ENCODE measurements around the gene ROR2. TPM values are rescaled to one million over a fixed set of nuclear protein-coding genes. Genes with fewer than 3 reads are reported as not detected.

Gene ROR2
- total and polyA plus RNA-seq, 7 donors, result 0.46 to 81.7 (median 51.4) TPM

- peak overlapping the region in 1 of 4 donors; percentile 8 for H3K27ac ChIP-seq
- TF ChIP-seq POLR2A (IDR thresholded peaks at IDR 0.05) (no peak), EP300 (IDR thresholded peaks at IDR 0.05) (no peak), POLR2AphosphoS5 (IDR thresholded peaks at IDR 0.05) (no peak)
- TF ChIP-seq, protein P1, sequence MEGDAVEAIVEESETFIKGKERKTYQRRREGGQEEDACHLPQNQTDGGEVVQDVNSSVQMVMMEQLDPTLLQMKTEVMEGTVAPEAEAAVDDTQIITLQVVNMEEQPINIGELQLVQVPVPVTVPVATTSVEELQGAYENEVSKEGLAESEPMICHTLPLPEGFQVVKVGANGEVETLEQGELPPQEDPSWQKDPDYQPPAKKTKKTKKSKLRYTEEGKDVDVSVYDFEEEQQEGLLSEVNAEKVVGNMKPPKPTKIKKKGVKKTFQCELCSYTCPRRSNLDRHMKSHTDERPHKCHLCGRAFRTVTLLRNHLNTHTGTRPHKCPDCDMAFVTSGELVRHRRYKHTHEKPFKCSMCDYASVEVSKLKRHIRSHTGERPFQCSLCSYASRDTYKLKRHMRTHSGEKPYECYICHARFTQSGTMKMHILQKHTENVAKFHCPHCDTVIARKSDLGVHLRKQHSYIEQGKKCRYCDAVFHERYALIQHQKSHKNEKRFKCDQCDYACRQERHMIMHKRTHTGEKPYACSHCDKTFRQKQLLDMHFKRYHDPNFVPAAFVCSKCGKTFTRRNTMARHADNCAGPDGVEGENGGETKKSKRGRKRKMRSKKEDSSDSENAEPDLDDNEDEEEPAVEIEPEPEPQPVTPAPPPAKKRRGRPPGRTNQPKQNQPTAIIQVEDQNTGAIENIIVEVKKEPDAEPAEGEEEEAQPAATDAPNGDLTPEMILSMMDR (IDR thresholded peaks at IDR 0.05), result no peak
- intact Hi-C loops (cut with DNase I), result no loop called here
- H3K27me3 ChIP-seq, result no peaks in the 10 kb centered on the region
- H3K4me3 ChIP-seq, result no peak overlapping the region
- WGBS, 2 donors, result 68 to 69% methylated on average over 1 of the region's 1 CpG
- H3K36me3 ChIP-seq, result no peaks in the 10 kb centered on the region
- DNase-seq, result no peak
- H3K4me1 ChIP-seq, result peaks cover 0 to 56% (median 52%) of the 10 kb centered on the region in 4 donors
- H3K9me3 ChIP-seq, result no peaks in the 10 kb centered on the region
Measured at GRCh38 chr9:91923145-91923544, 26.9 kb downstream of the ROR2 start.

GRCh38 chr9:91921371-91921770, 28.7 kb downstream of the ROR2 start:
- intact Hi-C loops (cut with DNase I), result no loop called here
- H3K4me1 ChIP-seq, result peaks cover 0 to 73% (median 59%) of the 10 kb centered on the region in 4 donors
- WGBS, 2 donors, result 68 to 84% methylated on average over 9 of the region's 9 CpGs
- no peaks in the 10 kb centered on the region for H3K9me3 ChIP-seq
- H3K27ac ChIP-seq, result peak overlapping the region in 1 of 4 donors; percentile 2
- no peak overlapping the region for H3K4me3 ChIP-seq
- DNase-seq, result peak; percentile 50
- no peaks in the 10 kb centered on the region for H3K36me3 ChIP-seq
- no peaks in the 10 kb centered on the region for H3K27me3 ChIP-seq
- TF ChIP-seq EP300 (IDR thresholded peaks at IDR 0.05), result no peak
- TF ChIP-seq POLR2AphosphoS5 (IDR thresholded peaks at IDR 0.05), result no peak
- TF ChIP-seq, protein P1 (IDR thresholded peaks at IDR 0.05), result no peak
- TF ChIP-seq POLR2A (IDR thresholded peaks at IDR 0.05), result no peak

DNA sequence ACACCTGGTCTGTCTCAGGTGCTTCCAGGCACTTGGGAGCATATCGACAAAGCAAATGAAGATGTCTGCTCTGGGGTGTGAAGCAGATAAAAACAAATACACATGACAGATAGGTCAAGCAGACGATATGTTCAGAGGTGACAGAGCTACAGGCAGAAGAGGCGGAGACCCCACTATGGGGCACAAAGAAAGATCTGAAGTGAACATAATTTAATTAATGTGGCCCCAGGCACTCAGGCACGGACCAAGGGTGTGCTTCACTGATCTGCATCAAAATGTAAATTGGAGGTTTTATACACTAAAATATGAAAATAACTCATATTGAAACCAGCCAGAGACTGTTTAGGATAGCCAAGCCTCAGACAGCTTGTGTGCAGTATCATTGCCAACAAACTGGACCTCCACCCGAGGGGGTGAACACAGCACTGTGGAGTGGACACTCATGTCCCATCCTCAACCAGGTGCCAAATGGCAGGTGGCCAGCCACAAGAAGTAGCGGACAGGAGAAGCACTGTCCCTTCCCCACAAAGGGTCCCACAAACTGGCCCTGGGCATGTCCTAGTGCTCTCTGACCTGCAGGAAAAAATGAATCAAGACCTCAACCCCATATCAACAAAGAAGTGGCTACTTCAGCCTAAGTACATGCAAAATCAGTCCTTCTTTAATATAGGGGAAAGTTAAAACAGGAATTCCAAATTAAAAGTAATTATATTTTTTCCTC, 29.2 kb downstream of the ROR2 start:
- peak overlapping the region in 1 of 4 donors; percentile 2 for H3K27ac ChIP-seq
- peaks cover 0 to 79% (median 60%) of the 10 kb centered on the region in 4 donors for H3K4me1 ChIP-seq
- WGBS, 2 donors, result 72 to 80% methylated on average over 6 of the region's 6 CpGs
- TF ChIP-seq EP300 (IDR thresholded peaks at IDR 0.05) (no peak), POLR2A (IDR thresholded peaks at IDR 0.05) (no peak), POLR2AphosphoS5 (IDR thresholded peaks at IDR 0.05) (no peak)
- TF ChIP-seq, protein P1 (IDR thresholded peaks at IDR 0.05), result no peak
- H3K9me3 ChIP-seq, result no peaks in the 10 kb centered on the region
- DNase-seq, result peak; percentile 64
- no peak overlapping the region for H3K4me3 ChIP-seq
- intact Hi-C loops (cut with DNase I), result no loop called here
- H3K27me3 ChIP-seq, result no peaks in the 10 kb centered on the region
- no peaks in the 10 kb centered on the region for H3K36me3 ChIP-seq

- Histone ChIP-seq H3K4me1 (peaks cover 0 to 87% (median 62%) of the 10 kb centered on the region in 4 donors), H3K9me3 (no peaks in the 10 kb centered on the region), H3K4me3 (no peak overlapping the region), H3K27ac (no peak overlapping the region), H3K36me3 (no peaks in the 10 kb centered on the region), H3K27me3 (no peaks in the 10 kb centered on the region)
- TF ChIP-seq, protein P1 (IDR thresholded peaks at IDR 0.05), result no peak
- TF ChIP-seq POLR2A (IDR thresholded peaks at IDR 0.05) (no peak), EP300 (IDR thresholded peaks at IDR 0.05) (no peak), POLR2AphosphoS5 (IDR thresholded peaks at IDR 0.05) (no peak)
- no peak for DNase-seq
- intact Hi-C loops (cut with DNase I), result no loop called here
- WGBS, 2 donors, result 94 to 97% methylated on average over 5 of the region's 5 CpGs
Measured at GRCh38 chr9:91919621-91920020, 30.4 kb downstream of the ROR2 start.
